Measurements from ENCODE around the gene C3orf18.

C3orf18 gene

DNA sequence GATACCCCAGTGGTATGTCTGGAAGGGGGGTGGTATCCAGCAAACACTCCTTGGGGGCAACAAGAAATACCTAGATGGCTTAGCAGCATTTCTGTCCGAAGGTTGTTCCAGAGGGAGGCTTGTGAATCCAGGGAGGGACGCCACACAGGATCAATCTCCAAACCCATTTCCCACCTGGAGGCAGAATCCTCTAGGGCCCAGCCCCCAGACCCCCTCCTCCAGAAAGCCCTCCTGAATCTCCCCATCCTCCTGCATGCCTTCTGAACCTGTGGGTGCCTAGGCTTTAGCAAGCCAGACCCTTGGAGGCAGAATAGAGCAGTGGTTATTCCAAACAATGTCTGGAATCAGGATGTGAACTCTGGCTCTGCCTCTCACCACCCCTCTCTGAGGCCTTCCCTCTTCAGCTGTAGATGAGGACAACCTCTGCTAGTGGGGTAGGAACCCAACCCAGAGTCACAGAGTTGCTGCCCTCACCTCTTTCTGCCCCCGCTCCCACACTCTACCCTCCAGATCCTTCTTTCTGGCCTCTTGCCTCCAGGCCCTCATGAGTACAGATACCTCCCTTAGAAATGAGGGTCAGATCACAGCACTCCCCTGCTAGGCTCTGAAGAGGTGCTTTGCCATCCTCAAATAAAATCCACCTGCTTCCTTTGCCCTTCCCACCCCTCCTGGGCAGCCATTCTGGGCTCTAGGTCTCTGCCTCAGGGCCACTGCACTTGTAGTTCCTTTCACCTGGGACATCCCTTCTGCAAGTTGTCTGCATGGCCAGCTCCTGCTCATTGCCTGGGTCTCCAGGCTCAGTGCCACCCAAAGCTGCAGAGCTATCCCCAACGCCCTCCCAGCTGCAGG, 35.9 kb upstream of the C3orf18 start:
- no peak for DNase-seq

DNA sequence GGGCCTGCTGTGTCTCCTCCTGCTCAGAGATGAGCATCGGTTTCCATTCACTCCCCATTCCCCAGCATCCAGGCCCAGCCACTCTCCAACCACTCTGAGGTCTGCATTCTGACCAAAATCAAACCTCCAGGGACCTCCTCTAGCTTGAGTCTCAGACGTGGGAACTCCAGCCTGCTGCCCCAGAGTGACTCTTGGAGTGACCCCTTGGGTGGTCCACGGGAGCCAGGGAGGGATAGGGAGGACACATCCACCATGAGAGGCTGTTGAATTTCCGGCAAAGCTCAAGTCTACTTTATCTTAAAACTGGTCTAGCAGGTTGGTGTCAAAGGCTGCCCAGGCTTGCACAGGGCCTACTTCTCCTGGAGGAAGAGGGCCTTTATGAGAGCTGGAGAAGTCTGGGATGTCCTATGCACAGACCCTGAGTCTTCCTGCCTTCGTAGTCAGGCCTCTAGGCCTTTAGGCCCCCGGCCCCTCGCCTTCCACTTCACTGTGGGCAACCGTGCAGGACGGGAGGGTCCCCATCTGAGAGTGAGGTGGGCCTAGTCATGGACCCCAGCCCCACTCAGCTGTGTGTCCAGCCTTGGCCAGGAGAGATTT, 35.1 kb upstream of the C3orf18 start:
- DNase-seq: no peak

DNA sequence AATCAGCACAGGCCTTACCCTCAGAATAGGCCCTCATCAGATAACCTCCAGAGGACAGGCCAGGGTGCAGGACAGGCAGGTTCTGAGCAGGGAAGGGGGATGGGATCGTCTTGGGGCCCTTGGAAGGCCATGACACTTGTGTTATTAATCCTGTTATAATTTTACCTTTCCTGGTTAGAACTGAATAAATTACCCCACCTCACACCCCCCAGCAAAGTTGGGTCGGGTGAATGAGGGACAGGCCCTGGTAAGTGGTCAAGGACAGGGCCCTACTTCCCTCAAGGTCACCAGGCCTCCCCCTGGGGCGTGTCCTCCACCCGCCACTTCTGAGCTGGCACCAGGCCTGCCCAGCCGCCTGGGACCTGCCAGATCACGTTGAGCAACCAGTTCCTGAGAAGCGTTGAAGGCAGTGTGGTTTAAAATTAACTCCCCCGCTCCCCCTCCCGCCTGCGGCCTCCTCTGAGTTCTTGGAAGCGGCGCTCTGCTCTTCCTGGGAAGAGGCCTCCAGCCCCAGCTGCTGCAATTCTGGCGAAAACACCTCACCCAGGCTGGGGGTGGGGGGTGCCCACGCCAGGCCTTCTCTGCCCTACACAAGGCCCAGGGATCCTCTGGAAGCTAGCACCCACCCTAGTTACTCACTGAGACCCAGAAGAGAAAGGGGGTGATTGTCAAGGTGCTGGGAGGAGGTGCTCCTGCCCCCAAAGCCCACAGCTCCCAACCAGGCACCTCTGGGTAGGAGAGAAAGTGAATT, 33.5 kb upstream of the C3orf18 start:
- peak; percentile 86 for DNase-seq

DNA sequence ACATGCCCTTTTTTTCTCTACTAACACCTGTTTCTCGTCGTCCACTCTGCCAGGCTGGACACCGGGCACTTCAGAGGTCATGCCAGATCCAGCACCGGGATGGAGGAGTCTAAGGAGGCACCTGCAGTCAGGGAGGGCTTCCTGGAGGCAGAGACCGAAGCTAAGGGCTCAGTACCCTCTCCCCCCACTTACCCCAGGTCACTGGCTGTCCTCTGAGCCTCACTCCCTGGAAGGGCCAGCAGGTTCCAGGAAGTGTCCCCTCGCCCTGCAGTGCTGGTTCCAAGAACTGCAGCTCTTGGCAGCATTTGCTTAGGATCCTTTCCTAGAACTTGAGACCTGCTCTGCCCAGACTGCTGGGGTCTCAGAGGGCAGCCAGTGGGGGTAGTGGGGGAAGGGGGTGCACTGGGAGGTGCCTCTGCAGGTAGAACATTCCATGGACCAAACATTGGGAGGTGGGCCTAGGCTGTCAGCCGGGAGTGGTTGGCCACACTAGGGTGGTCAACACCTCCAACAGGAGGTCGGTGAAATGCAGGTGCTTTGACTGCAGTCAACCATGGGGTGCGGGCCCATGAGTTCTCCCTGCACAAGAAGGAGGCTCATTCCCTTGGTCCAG, 32.7 kb upstream of the C3orf18 start:
- DNase-seq: no peak

DNA sequence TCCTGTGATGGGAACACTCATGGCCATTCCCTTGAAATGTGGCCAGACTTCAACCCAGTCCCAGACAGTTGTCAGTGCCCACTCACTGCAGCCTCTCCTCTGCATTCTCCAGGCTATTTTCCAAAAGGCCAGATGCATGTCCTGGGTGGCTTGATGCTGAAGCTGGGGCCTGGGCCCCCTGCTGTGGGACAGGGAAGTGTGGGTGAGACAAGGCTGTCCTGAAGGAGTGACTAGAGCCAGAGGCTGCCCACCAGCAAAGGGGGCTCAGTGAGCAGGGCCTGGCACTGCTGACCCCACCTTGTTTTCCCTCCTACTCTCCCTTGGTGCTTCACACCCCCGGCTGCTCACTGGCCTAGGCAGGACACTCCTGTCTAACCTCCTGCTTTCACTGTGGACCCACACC, 32.2 kb upstream of the C3orf18 start:
- no peak for DNase-seq

DNA sequence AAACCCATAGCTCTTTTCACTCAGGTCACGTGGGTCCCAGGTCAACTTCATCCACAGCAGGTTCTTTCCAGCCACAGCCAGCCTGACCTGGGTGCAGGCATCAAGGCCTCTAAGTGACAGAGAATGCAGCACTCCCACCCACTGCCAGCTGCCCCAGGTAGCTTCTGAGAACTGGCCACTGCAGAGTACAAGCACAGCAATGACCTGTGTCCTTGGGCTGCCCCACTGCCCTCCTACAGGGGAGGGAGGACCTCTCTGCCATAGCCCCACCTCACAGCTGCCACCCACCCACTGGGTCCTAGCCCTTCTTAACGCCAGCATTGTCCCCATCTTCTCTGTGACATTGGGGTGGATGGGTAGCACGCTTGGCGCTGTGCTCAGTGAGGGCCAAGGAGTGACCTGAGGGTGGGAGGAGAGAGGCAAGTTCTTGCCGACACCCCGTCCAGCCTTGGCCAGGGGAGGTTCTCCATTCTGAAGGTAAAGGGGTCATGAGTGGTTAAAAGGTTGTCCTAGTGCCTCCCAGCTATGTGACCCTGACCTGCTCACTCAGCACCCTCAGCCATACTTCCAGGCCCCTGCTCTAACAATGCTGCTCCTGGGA, 31.7 kb upstream of the C3orf18 start:
- no peak for DNase-seq

DNA sequence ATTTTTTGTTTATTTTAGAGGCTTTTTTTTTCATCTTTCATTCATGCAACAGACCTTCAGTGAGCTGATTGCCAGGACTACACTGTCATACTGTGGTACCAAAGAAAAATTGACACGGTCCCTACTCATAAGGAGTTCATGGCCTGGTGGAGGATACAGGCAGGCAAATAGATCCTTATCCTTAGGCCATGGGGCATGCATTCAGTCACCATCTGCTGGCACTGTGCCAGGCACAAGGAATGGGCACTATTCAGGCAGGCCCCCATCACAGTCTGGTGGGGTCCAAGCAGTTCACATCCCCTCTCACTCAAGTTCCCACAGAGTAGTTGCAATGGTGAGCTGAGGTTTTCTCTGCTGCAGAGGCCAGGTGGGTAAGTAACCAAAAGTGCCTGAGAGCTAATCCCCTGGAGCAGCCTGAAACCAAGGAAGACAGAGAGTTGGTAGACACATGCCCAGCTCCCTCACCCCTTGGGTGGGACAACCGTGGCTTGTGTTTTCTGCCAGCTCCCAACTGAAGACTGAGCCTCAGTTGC, 26.8 kb upstream of the C3orf18 start:
- DNase-seq: no peak

DNA sequence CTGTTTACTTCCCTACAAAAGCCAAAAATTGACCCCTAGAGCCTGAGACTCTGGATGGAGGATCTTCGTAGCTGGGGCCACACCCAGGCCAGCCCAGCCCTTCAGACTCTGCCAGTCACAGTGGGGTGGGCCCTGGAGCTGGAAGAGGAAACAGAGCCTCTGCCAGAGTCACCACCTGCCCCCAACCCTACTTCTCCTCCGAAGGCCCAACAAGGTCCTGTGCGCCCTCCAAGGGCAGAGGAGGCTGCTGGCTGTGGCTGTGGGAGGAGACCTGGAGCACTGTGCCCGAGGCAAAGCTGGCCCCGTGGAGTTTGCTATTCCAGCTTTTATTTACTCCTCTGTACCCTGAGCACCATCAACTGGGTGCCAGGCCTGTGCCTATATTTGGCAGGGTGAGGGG, 25.0 kb upstream of the C3orf18 start:
- no peak for DNase-seq

DNA sequence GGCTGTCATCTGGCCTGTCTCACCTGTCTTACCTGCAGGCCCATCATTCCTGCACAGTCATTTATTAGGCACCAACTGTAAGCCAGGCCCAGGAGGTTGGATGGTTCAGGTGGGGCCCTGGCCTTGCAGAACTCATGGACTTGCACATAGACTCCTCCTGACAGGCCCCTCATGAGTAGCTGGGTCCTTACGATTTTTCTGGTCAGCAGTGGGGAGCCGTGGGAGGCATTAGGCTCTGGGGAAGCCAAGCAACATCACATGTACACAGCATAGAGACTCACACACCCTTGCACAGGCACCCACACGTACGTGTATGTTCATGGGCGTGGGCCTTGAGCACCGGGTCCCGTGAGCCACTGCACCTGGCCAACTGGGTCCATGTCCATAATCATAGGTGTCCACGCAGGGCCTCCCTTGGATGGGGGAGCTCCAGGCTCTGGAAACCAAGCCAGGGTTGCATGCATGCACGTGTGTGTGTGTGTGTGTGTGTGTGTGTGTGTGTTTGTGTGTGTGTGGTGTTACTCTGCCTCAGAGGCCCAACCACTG, 23.7 kb upstream of the C3orf18 start:
- no peak for DNase-seq

DNA sequence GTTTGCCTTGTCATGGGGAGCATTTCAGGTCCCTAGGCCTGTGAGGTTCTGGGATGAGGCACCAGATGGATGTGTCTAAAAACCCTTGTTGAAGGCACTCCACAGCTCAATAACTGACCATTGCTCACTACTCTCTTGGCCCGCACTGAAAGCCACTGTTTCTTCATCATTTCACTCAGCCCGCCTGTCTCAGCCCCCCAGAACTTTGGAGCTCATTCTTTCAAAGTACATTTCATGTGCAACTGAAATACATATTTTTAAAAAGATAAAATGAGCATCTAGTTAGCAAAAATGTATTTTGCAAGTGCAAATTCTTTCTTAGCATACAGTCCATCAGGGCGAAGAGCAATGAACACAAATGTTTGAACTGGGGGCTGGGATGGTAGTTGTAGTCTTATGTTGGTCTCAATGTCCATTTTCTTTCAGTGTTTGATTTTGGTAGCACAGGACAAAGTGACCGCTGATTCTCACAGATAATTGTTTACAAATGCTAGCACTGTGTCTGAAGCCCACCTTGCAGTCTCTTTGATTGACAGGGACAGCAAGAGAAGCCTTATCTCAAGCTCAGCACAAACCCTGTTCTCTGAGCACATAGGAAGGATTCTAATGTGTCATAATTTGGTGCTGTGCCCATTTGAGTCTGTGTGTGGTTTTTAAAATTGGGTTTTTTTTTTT, 21.3 kb upstream of the C3orf18 start:
- no peak for DNase-seq

DNA sequence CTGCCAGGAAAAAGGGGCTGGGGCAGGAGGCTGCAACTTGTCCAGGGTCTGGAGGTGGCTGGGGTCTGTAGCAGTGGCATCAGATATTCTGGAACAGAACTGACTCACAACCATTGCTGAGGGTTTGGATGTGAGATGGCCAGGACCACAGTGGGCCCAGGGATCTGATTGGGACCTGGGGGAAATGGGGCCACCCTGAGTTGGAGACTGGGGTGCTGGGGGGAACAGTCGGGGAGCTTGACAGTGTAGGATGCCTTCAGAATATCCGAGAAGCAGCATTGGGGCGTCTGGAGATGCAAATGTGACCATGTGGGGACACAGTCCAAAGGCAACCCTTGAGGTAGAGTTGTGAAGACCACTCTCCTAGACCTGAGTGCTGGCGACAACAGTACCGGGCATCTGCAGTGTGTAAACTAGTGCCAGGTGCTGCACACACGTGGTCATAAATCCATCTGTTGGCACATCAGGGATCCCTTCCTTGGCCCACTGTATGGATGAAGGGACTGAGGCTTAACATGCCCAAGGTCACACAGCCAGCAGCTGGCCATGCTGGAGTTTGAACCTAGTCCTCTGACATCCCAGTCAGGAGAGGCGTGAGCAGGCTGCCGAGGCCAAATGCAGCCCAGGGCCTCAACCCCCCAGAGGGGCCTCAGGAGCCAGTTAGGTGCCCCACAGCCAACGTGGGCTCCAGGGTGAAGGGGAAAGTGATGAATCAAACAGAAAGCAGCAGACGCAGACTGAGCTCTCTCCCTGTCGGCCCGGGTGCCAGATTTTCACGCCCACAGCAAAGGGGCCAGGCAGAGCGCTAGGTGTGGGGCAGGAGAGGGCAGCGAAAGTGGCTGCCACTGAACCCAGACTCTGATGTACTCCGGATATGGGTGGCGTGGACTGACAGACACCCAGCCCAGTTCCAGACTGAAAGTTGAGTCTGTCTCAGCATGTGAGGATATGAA, 20.5 kb upstream of the C3orf18 start:
- no peak for DNase-seq

DNA sequence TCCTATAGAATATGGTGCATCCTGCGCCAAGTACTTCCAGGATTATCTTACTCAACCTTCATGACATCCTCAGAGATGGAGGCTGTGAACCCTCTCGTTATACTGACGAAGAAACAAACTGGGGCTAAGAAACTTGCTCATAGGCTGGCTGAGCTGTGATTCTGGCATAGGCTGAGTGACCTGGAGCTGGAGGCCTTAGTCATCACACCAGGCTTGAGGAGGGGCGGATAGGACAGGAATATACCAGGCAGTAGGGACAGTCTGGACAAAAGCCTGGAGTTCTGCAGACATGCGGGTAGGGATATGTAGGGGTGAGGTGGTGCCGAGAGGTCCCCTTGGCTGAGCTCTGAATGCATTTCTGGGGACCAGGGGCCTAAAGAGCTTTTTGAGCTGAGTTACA, 19.8 kb upstream of the C3orf18 start:
- no peak for DNase-seq

DNA sequence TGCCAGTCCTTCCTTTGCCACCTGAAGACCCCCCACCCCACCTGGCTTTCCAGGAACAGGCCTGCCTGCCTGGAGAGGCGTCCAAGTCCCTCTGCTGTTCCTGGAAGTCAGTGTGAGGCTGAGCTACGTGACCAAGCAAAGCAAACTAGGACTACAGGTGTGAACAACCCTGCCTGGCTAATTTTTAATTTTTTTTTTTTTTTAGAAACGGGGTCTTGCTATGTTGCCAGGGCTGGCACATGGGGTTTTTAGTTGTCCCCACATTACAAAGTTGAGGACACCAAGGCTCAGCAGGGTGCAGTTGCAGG, 19.2 kb upstream of the C3orf18 start:
- DNase-seq: no peak

DNA sequence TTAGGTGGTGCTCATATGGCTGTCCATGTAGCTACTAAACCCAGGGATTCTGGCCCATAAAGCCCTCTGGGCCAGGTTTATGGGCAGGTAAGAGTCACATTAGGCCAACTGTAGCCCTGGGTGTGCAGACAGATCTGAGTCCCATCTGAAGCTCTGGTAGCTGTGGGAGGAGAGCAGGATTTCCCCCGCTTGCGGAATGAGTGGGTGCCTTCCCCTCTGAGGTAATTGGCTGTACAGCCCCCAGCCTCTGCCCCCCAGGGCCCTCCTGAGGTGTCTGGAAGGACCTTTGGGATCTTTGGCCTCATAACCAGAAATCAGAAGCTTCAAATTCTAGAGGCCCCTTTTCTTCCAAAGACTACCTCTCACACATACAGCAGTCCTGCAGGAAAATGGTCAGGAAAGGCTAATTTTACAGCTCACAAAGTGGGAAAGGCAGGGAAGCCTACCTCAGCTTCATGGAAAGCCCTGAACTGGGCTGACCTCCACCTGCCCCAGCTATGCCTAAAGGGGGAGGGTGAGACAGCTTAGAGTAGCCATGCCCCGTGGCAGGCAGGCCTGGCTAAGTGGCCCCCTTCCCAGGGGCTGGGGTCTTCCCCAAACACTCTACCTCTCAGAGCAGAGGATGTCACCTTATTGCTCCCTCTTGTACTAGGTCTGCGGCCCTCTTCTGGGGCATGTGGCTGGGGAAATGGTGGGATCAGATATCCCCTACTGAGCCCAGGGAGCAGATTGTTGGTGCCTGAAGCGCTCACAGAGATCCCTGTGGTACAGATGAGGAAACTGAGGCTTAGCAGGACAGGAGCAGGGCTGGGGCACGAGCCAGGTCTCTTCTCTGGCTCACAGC, 18.6 kb upstream of the C3orf18 start:
- no peak for DNase-seq

DNA sequence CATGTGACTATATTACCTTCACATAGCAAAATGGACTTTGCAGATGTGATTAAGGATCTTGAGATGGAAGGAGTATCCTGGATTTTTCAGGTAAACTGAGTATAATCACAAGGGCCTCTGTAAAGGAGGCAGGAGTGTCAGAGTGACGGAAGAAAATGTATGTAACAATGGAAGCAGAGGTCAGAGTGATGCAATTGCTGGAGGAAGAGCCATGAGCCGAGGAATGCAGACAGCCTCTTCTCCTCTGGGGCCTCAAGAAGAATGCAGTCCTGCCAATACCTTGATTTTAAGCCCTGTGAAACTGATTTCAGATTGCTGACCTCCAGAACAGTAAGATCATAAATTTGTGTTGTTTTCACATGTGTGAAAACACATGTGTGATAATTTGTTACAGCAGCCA, 16.8 kb upstream of the C3orf18 start:
- DNase-seq: no peak

DNA sequence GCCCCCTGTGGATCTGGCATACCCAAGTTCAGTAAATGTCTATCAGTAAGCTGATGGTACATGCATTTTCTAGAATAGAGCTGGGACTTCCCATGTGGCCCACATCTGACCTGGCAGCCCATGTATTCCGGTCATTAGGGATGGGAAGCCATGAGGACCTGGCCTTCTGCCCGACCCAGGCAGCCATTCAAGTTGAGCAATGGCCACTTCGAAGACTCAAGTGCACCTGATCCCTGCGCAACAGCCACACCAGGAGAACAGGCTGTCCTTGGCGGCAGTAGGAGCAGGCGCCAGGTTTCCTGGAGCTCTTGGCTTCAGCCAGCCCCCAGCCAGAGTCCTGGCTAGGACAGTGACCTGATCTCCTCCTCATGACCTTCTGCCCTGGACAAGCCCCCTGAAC, 16.4 kb upstream of the C3orf18 start:
- DNase-seq: no peak

DNA sequence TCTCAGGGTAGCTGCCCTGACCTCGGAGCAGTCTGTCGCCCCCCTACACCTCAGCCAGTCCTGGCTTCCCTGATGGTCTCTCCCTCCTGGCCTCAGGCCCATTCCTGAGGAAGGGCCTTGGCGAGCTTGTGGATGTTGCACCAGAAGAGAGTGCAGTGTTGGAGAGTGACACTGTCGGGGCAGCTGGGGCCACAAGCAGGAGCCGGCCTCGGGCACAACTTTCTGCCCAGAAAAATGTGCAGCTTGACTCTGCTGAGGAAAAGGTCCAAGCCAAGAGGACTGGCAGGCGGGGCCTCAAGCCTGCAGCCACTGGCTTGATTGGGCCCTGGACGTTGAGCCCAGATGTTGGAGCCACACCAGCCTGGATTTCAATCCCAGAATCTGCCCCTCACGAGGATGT, 14.5 kb upstream of the C3orf18 start:
- DNase-seq: no peak

DNA sequence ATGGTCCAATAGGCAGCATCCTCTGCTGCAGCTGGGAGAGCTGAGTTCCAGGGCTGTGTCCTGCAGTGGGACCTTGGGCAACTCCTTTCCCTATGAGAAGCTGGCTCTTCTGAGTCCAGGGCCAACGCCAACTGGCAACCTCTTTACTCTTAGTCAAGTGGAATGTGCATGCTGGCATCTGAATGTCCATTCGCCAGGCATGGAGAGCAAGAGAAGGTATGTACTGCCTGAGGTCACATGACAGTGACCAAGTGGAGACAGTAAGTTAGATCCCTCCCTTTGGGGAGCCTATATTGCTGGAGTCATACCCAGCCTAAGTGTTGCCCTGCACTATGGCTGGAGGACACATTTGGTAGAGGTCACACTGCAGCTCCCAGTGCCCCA, 13.9 kb upstream of the C3orf18 start:
- DNase-seq: no peak

DNA sequence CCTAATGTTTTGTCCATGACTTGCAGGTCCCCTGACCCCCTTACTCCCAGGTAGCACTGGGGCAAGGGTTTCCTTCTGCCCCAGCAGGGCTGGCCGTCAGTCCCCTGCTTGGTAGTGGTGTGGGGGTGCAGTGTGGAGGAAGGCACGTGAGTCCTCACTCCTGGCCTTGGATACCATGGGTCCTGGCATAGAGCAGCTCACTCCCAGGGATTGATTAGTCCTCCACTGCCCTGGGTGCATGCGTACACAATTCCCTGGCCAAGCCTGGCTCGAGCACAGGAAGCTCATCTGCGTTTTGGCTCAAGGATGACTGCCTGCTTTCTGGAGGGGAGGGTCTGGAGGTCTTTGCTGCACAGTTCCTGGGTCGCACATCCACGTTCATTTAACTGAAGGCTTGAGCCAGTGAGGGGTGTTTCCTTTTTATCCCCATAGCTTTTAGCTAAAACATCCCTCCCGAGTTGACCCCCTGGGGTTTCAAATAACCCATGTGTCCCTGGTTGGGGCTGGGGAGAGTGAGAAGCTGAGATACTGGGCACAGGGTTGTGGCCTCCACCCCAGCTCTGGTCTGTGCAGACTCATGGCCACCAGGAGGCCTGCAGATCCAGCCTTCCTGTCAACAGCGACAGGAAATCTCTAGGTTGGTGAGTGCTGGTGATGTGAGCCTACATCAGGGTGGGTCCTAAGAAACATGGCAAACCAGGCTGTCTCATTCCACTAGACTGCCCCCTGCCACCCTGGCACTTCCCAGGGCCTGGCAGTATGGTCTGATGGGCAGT, 13.3 kb upstream of the C3orf18 start:
- DNase-seq: no peak
